T-helper 9 cell (primary cell): ENCODE measurements around the gene OR2T5.
"Not testable (repeated sequence)": the region's sequence is repeated elsewhere in the genome, so short reads cannot be mapped to it uniquely, and the experiment has no call there.

ENCODE experiments used
- DNase-seq: peaks from one replicate; pipeline ENCODE4 v3.0.0-alpha.2; 2020

OR2T5 gene

GRCh38 chr1:248507773-248508172, 19.4 kb downstream of the OR2T5 start, which contains the start of gene OR2G6:
TSS of gene OR2G6 (plus strand) at chr1:248508073. CDS start at chr1:248521647, 13,574 bp downstream.
- not testable (repeated sequence) for DNase-seq

- not testable (repeated sequence) for DNase-seq
Observed at GRCh38 chr1:248510217-248510616, 21.8 kb downstream of the OR2T5 start.

GRCh38 chr1:248521856-248522255, 33.5 kb downstream of the OR2T5 start:
- no peak for DNase-seq

GRCh38 chr1:248537449-248537848, 49.1 kb downstream of the OR2T5 start:
- not testable (repeated sequence) for DNase-seq
